HEK293 (cell line): ENCODE data around the gene ZNF436.
A peak's percentile ranks its signal among the peaks of the same experiment; 100 is the strongest.

Experiments
- CTCF ChIA-PET: fragments of 350-600 bp; formaldehyde crosslinking; extraction: SDS; loops from one replicate; lab custom pipeline; 2021; ENCODE audit warnings: antibody characterized with exemption; lab: Yijun Ruan, JAX
- POLR2A ChIA-PET: fragments of 300-600 bp; formaldehyde crosslinking; extraction: SDS; loops from one replicate; lab custom pipeline; 2020; ENCODE audit warnings: antibody characterized with exemption, inconsistent platforms; lab: Yijun Ruan, JAX
- H3K27ac ChIP-seq: fragments of 200-500 bp; sonication (Bioruptor generic); 2 replicates; pipeline ENCODE4 v1.5.1; 2014; ENCODE audit warnings: low read depth, low read length, control low read depth, inconsistent platforms; ENCODE audit errors: extremely low read depth
- H3K36me3 ChIP-seq, 2 experiments: fragments of 200-500 bp in 1 of 2; sonication (Bioruptor generic) in 1 of 2; 1 replicate in 1 of 2; 2 replicates in 1 of 2; pipeline ENCODE4 v1.5.1; 2014 to 2017; ENCODE audit warnings: inconsistent platforms in 2 of 2, low read length in 2 of 2; ENCODE audit not compliant: control insufficient read depth in 2 of 2, insufficient read depth in 1 of 2
- H3K4me1 ChIP-seq: fragments of 200-500 bp; sonication (Bioruptor generic); 2 replicates; pipeline ENCODE4 v1.5.1; 2014; ENCODE audit warnings: mild to moderate bottlenecking, low read length, inconsistent platforms; ENCODE audit not compliant: control insufficient read depth, insufficient read depth
- H3K4me3 ChIP-seq: 2 replicates; pipeline ENCODE4 v1.5.1; 2011; ENCODE audit warnings: low read depth, mild to moderate bottlenecking, control low read depth, low read length, moderate library complexity
- H3K9me3 ChIP-seq: fragments of 200-500 bp; sonication (Bioruptor generic); 2 replicates; pipeline ENCODE4 v1.5.1; 2014; ENCODE audit warnings: low read depth, low read length, inconsistent platforms; ENCODE audit not compliant: control insufficient read depth, insufficient read depth
- FEZF1 ChIP-seq: fragments of 450-650 bp; formaldehyde crosslinking; IDR thresholded peaks from 2 replicates; pipeline ENCODE4 v1.5.1; 2016; ENCODE audit warnings: missing biosample characterization, missing genetic modification characterization
- GLI2 ChIP-seq: fragments of 450-650 bp; formaldehyde crosslinking; IDR thresholded peaks from 2 replicates; pipeline ENCODE4; 2017; ENCODE audit warnings: missing biosample characterization, missing genetic modification characterization, low read depth, borderline replicate concordance
- HOXA7 ChIP-seq: sonication (generic); formaldehyde crosslinking; IDR thresholded peaks from 2 replicates; pipeline ENCODE4 v1.8.1; 2022; ENCODE audit warnings: missing genetic modification reagents, borderline replicate concordance
- KLF1 ChIP-seq: fragments of 450-650 bp; formaldehyde crosslinking; IDR thresholded peaks from 2 replicates; pipeline ENCODE4 v1.5.1; 2016; ENCODE audit warnings: missing biosample characterization, missing genetic modification characterization
- KLF10 ChIP-seq: fragments of 450-650 bp; IDR thresholded peaks from 2 replicates; pipeline ENCODE4 v1.5.1; 2018; ENCODE audit warnings: missing biosample characterization, mild to moderate bottlenecking, missing genetic modification characterization
- MEIS1 ChIP-seq: sonication (generic); formaldehyde crosslinking; IDR thresholded peaks from 2 replicates; pipeline ENCODE4 v1.8.1; 2022; ENCODE audit warnings: missing genetic modification reagents, mild to moderate bottlenecking, borderline replicate concordance
- PRDM1 ChIP-seq: fragments of 450-650 bp; formaldehyde crosslinking; IDR thresholded peaks from 2 replicates; pipeline ENCODE4; 2016; ENCODE audit warnings: missing biosample characterization, missing genetic modification characterization
- ZBTB17 ChIP-seq: fragments of 450-650 bp; formaldehyde crosslinking; IDR thresholded peaks from 2 replicates; pipeline ENCODE4 v1.5.1; 2016; ENCODE audit warnings: missing biosample characterization, missing genetic modification characterization
- ZNF112 ChIP-seq: fragments of 450-650 bp; formaldehyde crosslinking; IDR thresholded peaks from 2 replicates; pipeline ENCODE4 v1.5.0; 2017; ENCODE audit warnings: missing biosample characterization, missing genetic modification characterization
- ZNF302 ChIP-seq: fragments of 450-650 bp; formaldehyde crosslinking; IDR thresholded peaks from 2 replicates; pipeline ENCODE4 v1.5.1; 2016; ENCODE audit warnings: missing biosample characterization, missing genetic modification characterization, low read depth
- ZNF366 ChIP-seq: fragments of 450-650 bp; formaldehyde crosslinking; conservative IDR thresholded peaks from 2 replicates; pipeline ENCODE4 v1.5.1; 2016; ENCODE audit warnings: missing biosample characterization, missing genetic modification characterization
- ZNF37A ChIP-seq: fragments of 450-650 bp; IDR thresholded peaks from 2 replicates; pipeline ENCODE4 v1.5.1; 2018; ENCODE audit warnings: missing biosample characterization, missing genetic modification characterization
- ZNF488 ChIP-seq: fragments of 450-650 bp; formaldehyde crosslinking; IDR thresholded peaks from 2 replicates; pipeline ENCODE4 v1.5.1; 2016; ENCODE audit warnings: missing biosample characterization, missing genetic modification characterization
- ZNF514 ChIP-seq: fragments of 450-650 bp; formaldehyde crosslinking; IDR thresholded peaks from 2 replicates; pipeline ENCODE4 v1.5.1; 2016; ENCODE audit warnings: missing biosample characterization, missing genetic modification characterization
- ZNF561 ChIP-seq: fragments of 450-650 bp; IDR thresholded peaks from 2 replicates; pipeline ENCODE4 v1.5.1; 2018; ENCODE audit warnings: missing biosample characterization, missing genetic modification characterization, borderline replicate concordance
- ZNF626 ChIP-seq: fragments of 450-650 bp; sonication (Bioruptor Pico); formaldehyde crosslinking; IDR thresholded peaks from 2 replicates; pipeline ENCODE4 v1.5.1; 2018; ENCODE audit warnings: missing biosample characterization, missing genetic modification characterization, inconsistent platforms
- ZNF629 ChIP-seq: fragments of 450-650 bp; formaldehyde crosslinking; IDR thresholded peaks from 2 replicates; pipeline ENCODE4 v1.5.1; 2017; ENCODE audit warnings: missing biosample characterization, missing genetic modification characterization
- ZNF664 ChIP-seq: fragments of 450-650 bp; formaldehyde crosslinking; IDR thresholded peaks from 2 replicates; pipeline ENCODE4 v1.5.1; 2016; ENCODE audit warnings: missing biosample characterization, missing genetic modification characterization
- ZNF776 ChIP-seq: fragments of 450-650 bp; formaldehyde crosslinking; IDR thresholded peaks from 2 replicates; pipeline ENCODE4 v1.5.0; 2017; ENCODE audit warnings: missing biosample characterization, missing genetic modification characterization, borderline replicate concordance
- ZNF777 ChIP-seq: fragments of 450-650 bp; formaldehyde crosslinking; IDR thresholded peaks from 2 replicates; pipeline ENCODE4 v1.5.1; 2017; ENCODE audit warnings: missing biosample characterization, missing genetic modification characterization, borderline replicate concordance
- ZNF843 ChIP-seq: fragments of 450-650 bp; formaldehyde crosslinking; IDR thresholded peaks from 2 replicates; pipeline ENCODE4 v1.5.1; 2016; ENCODE audit warnings: missing biosample characterization, missing genetic modification characterization

ZNF436 gene

GRCh38 chr1:23400324-23401114 lies 30.9 kb upstream of the ZNF436 start:
- POLR2A ChIA-PET, result interaction anchor here (0.6 to 4.3 kb wide), 2 partner anchors 56 to 69 kb away, joined by 3 to 50 read pairs; partner anchors contain the start of gene HNRNPR
- TF ChIP-seq ZNF629 (tag by site-specific recombination) (no peak), ZNF488 (tag by site-specific recombination) (no peak), ZNF561 (tag by site-specific recombination) (no peak), ZNF777 (tag by site-specific recombination) (no peak), HOXA7 (CRISPR knock-in tag) (no peak), ZNF112 (no peak)
- CTCF ChIA-PET, result interaction anchor here (0.7 kb wide), 2 partner anchors 150 to 479 kb away, joined by 3 read pairs; no protein-coding TSS in a partner anchor
- Histone ChIP-seq H3K4me3 (no peak overlapping the region), H3K36me3 (no peaks in the 10 kb centered on the region), H3K27ac (no peak overlapping the region), H3K4me1 (peaks cover 13% of the 10 kb centered on the region), H3K9me3 (no peaks in the 10 kb centered on the region)

- H3K4me1 ChIP-seq, result peaks cover 13% of the 10 kb centered on the region
- TF ChIP-seq ZNF626 (tag by site-specific recombination), result no peak
- TF ChIP-seq ZNF302, result no peak
- no peak for TF ChIP-seq ZNF37A (tag by site-specific recombination)
- TF ChIP-seq ZNF514, result no peak
- no peak for TF ChIP-seq KLF10 (tag by site-specific recombination)
- no peak for TF ChIP-seq MEIS1 (CRISPR knock-in tag)
- TF ChIP-seq GLI2 (tag by site-specific recombination), result no peak
- no peak for TF ChIP-seq ZNF777 (tag by site-specific recombination)
- TF ChIP-seq ZNF488 (tag by site-specific recombination), result no peak
- TF ChIP-seq ZNF776 (tag by site-specific recombination), result no peak
- no peak for TF ChIP-seq ZNF366 (tag by site-specific recombination)
- TF ChIP-seq ZNF843 (tag by site-specific recombination), result no peak
- no peak for TF ChIP-seq PRDM1 (tag by site-specific recombination)
- TF ChIP-seq KLF1 (tag by site-specific recombination), result no peak
- TF ChIP-seq, all 188 proteins: peak for 0
- Histone ChIP-seq H3K9me3 (no peaks in the 10 kb centered on the region), H3K27ac (no peak overlapping the region), H3K4me3 (no peak overlapping the region), H3K36me3 (no peaks in the 10 kb centered on the region)
- POLR2A ChIA-PET, result no interaction called here
- CTCF ChIA-PET, result no interaction called here
Observed at GRCh38 chr1:23399229-23399628, 29.6 kb upstream of the ZNF436 start.

- CTCF ChIA-PET, result no interaction called here
- POLR2A ChIA-PET, result no interaction called here
- no peak overlapping the region for H3K4me3 ChIP-seq
- H3K4me1 ChIP-seq, result peaks cover 8% of the 10 kb centered on the region
- H3K36me3 ChIP-seq, result no peaks in the 10 kb centered on the region
- no peak overlapping the region for H3K27ac ChIP-seq
- no peaks in the 10 kb centered on the region for H3K9me3 ChIP-seq
- TF ChIP-seq FEZF1 (tag by site-specific recombination) (no peak), ZBTB17 (no peak), ZNF664 (tag by site-specific recombination) (0 out of 2 replicates have a peak, but pooled peaks have one; percentile 11)
Observed at GRCh38 chr1:23397908-23398307, 28.3 kb upstream of the ZNF436 start.
